Measurements from ENCODE around the gene FGL2.

FGL2 gene

DNA sequence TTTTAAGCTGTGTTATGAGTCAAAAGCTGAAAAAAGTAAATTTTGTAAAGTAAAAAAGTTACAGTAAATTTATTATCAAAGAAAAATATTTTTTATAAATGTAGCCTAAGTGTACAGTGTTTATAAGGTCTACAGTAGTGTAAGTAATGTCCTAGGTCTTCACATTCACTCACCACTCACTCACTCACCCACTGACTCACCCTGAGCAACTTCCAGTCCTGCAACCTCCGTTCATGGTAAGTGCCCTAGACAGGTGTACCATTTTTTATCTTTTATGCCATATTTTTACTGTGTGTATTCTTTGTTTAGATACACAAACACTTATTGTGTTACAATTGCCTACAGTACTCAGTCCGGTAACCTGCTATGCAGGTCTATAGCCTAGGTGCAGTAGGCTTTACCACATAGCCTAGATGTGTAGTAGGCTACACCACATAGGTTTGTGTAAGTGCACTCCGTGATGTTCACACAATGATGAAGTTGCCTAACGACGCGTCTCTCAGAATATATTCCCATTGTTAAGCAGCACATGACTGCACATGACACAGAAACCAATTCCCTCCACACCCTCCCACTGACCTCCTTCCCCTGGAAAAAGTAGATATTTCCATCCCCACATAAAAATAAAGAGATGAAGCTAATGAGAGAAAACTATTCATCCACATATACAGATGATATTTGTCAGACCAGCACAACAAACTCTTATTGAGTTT, 44.8 kb upstream of the FGL2 start:
- Histone ChIP-seq H3K27me3 (replicated peaks; ENCODE audit: control insufficient read depth, insufficient read depth, low read length) (no peaks in the 10 kb centered on the region), H3K4me3 (replicated peaks; ENCODE audit: low read depth, low read length) (no peak overlapping the region), H3K36me3 (ENCODE audit: control insufficient read depth, insufficient read depth, low read length) (no peaks in the 10 kb centered on the region)
- no peak for DNase-seq (ENCODE audit: extremely low read depth, insufficient read length)
- TF ChIP-seq CTCF (IDR thresholded peaks at IDR 0.05; ENCODE audit: insufficient read depth, low read length, poor library complexity, severe bottlenecking), result no peak

- no peak overlapping the region for H3K4me3 ChIP-seq (replicated peaks; ENCODE audit: low read depth, low read length)
- no peaks in the 10 kb centered on the region for H3K36me3 ChIP-seq (ENCODE audit: control insufficient read depth, insufficient read depth, low read length)
- H3K27me3 ChIP-seq (replicated peaks; ENCODE audit: control insufficient read depth, insufficient read depth, low read length), result no peaks in the 10 kb centered on the region
- no peak for TF ChIP-seq CTCF (IDR thresholded peaks at IDR 0.05; ENCODE audit: insufficient read depth, low read length, poor library complexity, severe bottlenecking)
- DNase-seq (ENCODE audit: extremely low read depth, insufficient read length), result no peak
Measured at GRCh38 chr7:77242554-77242953, 42.9 kb upstream of the FGL2 start.

DNA sequence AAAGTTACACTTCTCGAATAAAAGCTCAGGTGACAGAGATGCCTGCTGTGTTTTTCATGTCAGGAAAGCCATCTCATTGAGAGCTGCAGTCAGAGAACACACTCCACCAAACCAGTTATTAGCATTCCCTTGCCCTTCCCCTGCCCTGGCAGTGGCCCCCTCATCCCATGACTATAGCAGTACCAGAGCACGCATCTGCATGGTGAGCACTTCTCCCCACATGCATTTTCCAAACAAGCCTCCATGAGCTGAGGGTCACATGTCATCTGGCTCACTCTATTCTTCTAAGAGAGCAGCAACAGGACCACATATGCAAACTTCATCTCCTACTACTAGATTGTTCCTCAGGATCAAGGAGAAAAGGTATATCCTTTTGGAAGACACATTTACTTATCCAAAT, 42.4 kb upstream of the FGL2 start:
- no peak for TF ChIP-seq CTCF (IDR thresholded peaks at IDR 0.05; ENCODE audit: insufficient read depth, low read length, poor library complexity, severe bottlenecking)
- Histone ChIP-seq H3K4me3 (replicated peaks; ENCODE audit: low read depth, low read length) (no peak overlapping the region), H3K27me3 (replicated peaks; ENCODE audit: control insufficient read depth, insufficient read depth, low read length) (no peaks in the 10 kb centered on the region), H3K36me3 (ENCODE audit: control insufficient read depth, insufficient read depth, low read length) (no peaks in the 10 kb centered on the region)
- DNase-seq (ENCODE audit: extremely low read depth, insufficient read length), result no peak

DNA sequence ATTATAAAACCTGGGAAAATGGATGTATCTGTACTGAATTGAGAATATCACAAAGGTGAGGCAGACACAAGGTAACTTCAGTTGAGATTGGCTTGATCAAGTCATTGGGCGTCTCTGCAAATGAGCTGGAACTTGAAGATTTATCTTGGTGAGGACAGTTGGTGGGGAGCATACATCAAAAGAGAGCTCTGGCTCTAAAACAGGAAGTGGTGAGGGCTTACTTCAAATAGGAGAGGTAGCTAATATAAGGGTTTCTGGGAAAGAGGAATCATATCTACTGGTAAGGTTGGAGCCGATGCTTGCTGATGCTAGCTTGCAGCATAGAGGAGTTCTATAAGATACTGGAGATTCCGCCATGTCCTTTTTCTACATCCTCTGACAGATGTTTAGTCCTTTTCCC, 39.9 kb upstream of the FGL2 start:
- no peak for DNase-seq (ENCODE audit: extremely low read depth, insufficient read length)
- Histone ChIP-seq H3K36me3 (ENCODE audit: control insufficient read depth, insufficient read depth, low read length) (no peaks in the 10 kb centered on the region), H3K4me3 (replicated peaks; ENCODE audit: low read depth, low read length) (no peak overlapping the region), H3K27me3 (replicated peaks; ENCODE audit: control insufficient read depth, insufficient read depth, low read length) (no peaks in the 10 kb centered on the region)
- TF ChIP-seq CTCF (IDR thresholded peaks at IDR 0.05; ENCODE audit: insufficient read depth, low read length, poor library complexity, severe bottlenecking), result no peak

- Histone ChIP-seq H3K27me3 (replicated peaks; ENCODE audit: control insufficient read depth, insufficient read depth, low read length) (no peaks in the 10 kb centered on the region), H3K4me3 (replicated peaks; ENCODE audit: low read depth, low read length) (no peak overlapping the region), H3K36me3 (ENCODE audit: control insufficient read depth, insufficient read depth, low read length) (no peaks in the 10 kb centered on the region)
- no peak for TF ChIP-seq CTCF (IDR thresholded peaks at IDR 0.05; ENCODE audit: insufficient read depth, low read length, poor library complexity, severe bottlenecking)
- DNase-seq (ENCODE audit: extremely low read depth, insufficient read length), result no peak
Measured at GRCh38 chr7:77238703-77239136, 39.1 kb upstream of the FGL2 start.

- DNase-seq (ENCODE audit: extremely low read depth, insufficient read length), result no peak
- Histone ChIP-seq H3K4me3 (replicated peaks; ENCODE audit: low read depth, low read length) (no peak overlapping the region), H3K36me3 (ENCODE audit: control insufficient read depth, insufficient read depth, low read length) (no peaks in the 10 kb centered on the region), H3K27me3 (replicated peaks; ENCODE audit: control insufficient read depth, insufficient read depth, low read length) (no peaks in the 10 kb centered on the region)
- no peak for TF ChIP-seq CTCF (IDR thresholded peaks at IDR 0.05; ENCODE audit: insufficient read depth, low read length, poor library complexity, severe bottlenecking)
Measured at GRCh38 chr7:77235276-77235675, 35.7 kb upstream of the FGL2 start.

All from GM06990 (cell line).